HFFc6 (cell line): ENCODE measurements around the gene POLR2F. TPM values are rescaled to one million over a fixed set of nuclear protein-coding genes. Genes with fewer than 3 reads are reported as not detected.
A peak's percentile ranks its signal among the peaks of the same experiment; 100 is the strongest.

Experiments used
- DNase-seq: peaks from one replicate; pipeline ENCODE4 v3.0.0-alpha.2; 2018
- H3K27ac Mint-ChIP-seq: 2 replicates; pipeline ENCODE4 v1.8.0; 2020; ENCODE audit warnings: mild to moderate bottlenecking, mixed read lengths
- H3K27me3 Mint-ChIP-seq: 2 replicates; pipeline ENCODE4 v1.8.0; 2021; ENCODE audit warnings: mild to moderate bottlenecking, moderate library complexity, mixed read lengths; ENCODE audit not compliant: insufficient read depth
- H3K36me3 Mint-ChIP-seq: 2 replicates; pipeline ENCODE4 v1.8.0; 2021; ENCODE audit warnings: low read depth, mixed read lengths
- H3K4me1 Mint-ChIP-seq: 2 replicates; pipeline ENCODE4 v1.8.0; 2020; ENCODE audit warnings: low read depth, mixed read lengths
- H3K4me3 Mint-ChIP-seq: 2 replicates; pipeline ENCODE4 v1.8.0; 2020; ENCODE audit warnings: mild to moderate bottlenecking, moderate library complexity, mixed read lengths
- H3K9me3 Mint-ChIP-seq: 2 replicates; pipeline ENCODE4 v1.8.0; 2020; ENCODE audit warnings: mild to moderate bottlenecking, mixed read lengths
- CTCF ChIP-seq: fragments of 200-600 bp; sonication (generic); IDR thresholded peaks from 2 replicates; pipeline ENCODE4 v1.5.0; 2021; ENCODE audit warnings: antibody characterized with exemption, mild to moderate bottlenecking
- total RNA-seq, 6 experiments: library from RNA; stranded (reverse); fragmentation: NEBNext Ultra II Directional; extraction: Animal tissue kit (Norgen Biotek cat#: 25700); gene quantifications; 2 replicates in 1 of 6; 3 replicates in 5 of 6; pipeline ENCODE4 v1.2.3, GENCODE V29; 2021

The POLR2F gene
- total RNA-seq, 6 experiments from 2014 or later, result 91.6 to 130 (median 107) TPM

- Mint-ChIP-seq H3K9me3 (no peaks in the 10 kb centered on the region), H3K4me1 (peaks cover 27% of the 10 kb centered on the region), H3K36me3 (peaks cover 14% of the 10 kb centered on the region), H3K27me3 (no peaks in the 10 kb centered on the region; the same call in none of the 2 replicates), H3K27ac (peak overlapping the region; percentile 57), H3K4me3 (no peak overlapping the region)
- TF ChIP-seq CTCF, result peak; percentile 50
- no peak for DNase-seq
These were observed 22.5 kb upstream of the POLR2F start for GRCh38 chr22:37930952-37931440.

- Mint-ChIP-seq H3K4me3 (no peak overlapping the region), H3K27me3 (no peaks in the 10 kb centered on the region; the same call in none of the 2 replicates), H3K9me3 (no peaks in the 10 kb centered on the region), H3K4me1 (peaks cover 27% of the 10 kb centered on the region), H3K36me3 (peaks cover 14% of the 10 kb centered on the region), H3K27ac (no peak overlapping the region)
- no peak for DNase-seq
- TF ChIP-seq CTCF, result no peak
These were observed 21.6 kb upstream of the POLR2F start for GRCh38 chr22:37931893-37932389.

GRCh38 chr22:37932401-37932800 is 21.1 kb upstream of the POLR2F start:
- Mint-ChIP-seq H3K4me1 (peaks cover 27% of the 10 kb centered on the region), H3K4me3 (no peak overlapping the region), H3K27ac (peak overlapping the region; percentile 87; the same call in 1 of the 2 replicates), H3K9me3 (no peaks in the 10 kb centered on the region), H3K36me3 (peaks cover 14% of the 10 kb centered on the region), H3K27me3 (no peaks in the 10 kb centered on the region; the same call in none of the 2 replicates)
- no peak for TF ChIP-seq CTCF
- no peak for DNase-seq

GRCh38 chr22:37932821-37933578 is 20.5 kb upstream of the POLR2F start:
- Mint-ChIP-seq H3K4me1 (peaks cover 27% of the 10 kb centered on the region), H3K4me3 (no peak overlapping the region), H3K36me3 (peaks cover 20% of the 10 kb centered on the region), H3K9me3 (no peaks in the 10 kb centered on the region), H3K27me3 (no peaks in the 10 kb centered on the region; the same call in none of the 2 replicates), H3K27ac (peak overlapping the region; percentile 87)
- TF ChIP-seq CTCF, result no peak
- DNase-seq, result no peak

- H3K9me3 Mint-ChIP-seq, result no peaks in the 10 kb centered on the region
- peaks cover 15% of the 10 kb centered on the region for H3K36me3 Mint-ChIP-seq
- H3K27ac Mint-ChIP-seq, result peak overlapping the region; percentile 87
- H3K4me3 Mint-ChIP-seq, result no peak overlapping the region; the same call in 1 of the 2 replicates
- peaks cover 27% of the 10 kb centered on the region for H3K4me1 Mint-ChIP-seq
- peak; percentile 94 for TF ChIP-seq CTCF
- no peaks in the 10 kb centered on the region; the same call in none of the 2 replicates for H3K27me3 Mint-ChIP-seq
- DNase-seq, result peak; percentile 93
These were observed 19.7 kb upstream of the POLR2F start for GRCh38 chr22:37933711-37934376.
